KMS-11 (cell line): Measurements from ENCODE around the gene TSPAN18.

Source experiments
- H2AFZ ChIP-seq: fragments of 200-600 bp; sonication (generic); 2 replicates; pipeline ENCODE4 v1.6.1; 2016; ENCODE audit warnings: antibody characterized with exemption, mixed run types, low read depth
- H3K27ac ChIP-seq: fragments of 200-600 bp; sonication (generic); 2 replicates; pipeline ENCODE4 v1.6.1; 2016; ENCODE audit warnings: mild to moderate bottlenecking, mixed run types
- H3K27me3 ChIP-seq: fragments of 200-600 bp; sonication (generic); 2 replicates; pipeline ENCODE4 v1.6.1; 2017; ENCODE audit warnings: mild to moderate bottlenecking, low read depth, mixed run types, moderate library complexity; ENCODE audit not compliant: insufficient read depth
- H3K36me3 ChIP-seq: fragments of 200-600 bp; sonication (generic); 2 replicates; pipeline ENCODE4 v1.6.1; 2017; ENCODE audit warnings: mild to moderate bottlenecking, mixed run types; ENCODE audit not compliant: insufficient read depth
- H3K4me1 ChIP-seq: fragments of 200-600 bp; sonication (generic); 2 replicates; pipeline ENCODE4 v1.6.1; 2016; ENCODE audit warnings: mild to moderate bottlenecking, low read depth, mixed run types; ENCODE audit not compliant: poor library complexity, severe bottlenecking
- H3K4me2 ChIP-seq: fragments of 200-600 bp; sonication (generic); 2 replicates; pipeline ENCODE4 v1.7.0; 2016; ENCODE audit warnings: mild to moderate bottlenecking, mixed run types
- H3K4me3 ChIP-seq: fragments of 200-600 bp; sonication (generic); IDR thresholded peaks from 2 replicates; pipeline ENCODE4 v1.6.1; 2017; ENCODE audit warnings: low read depth, low read length, mixed read lengths; ENCODE audit not compliant: insufficient read depth
- H3K79me2 ChIP-seq: fragments of 200-600 bp; sonication (generic); 2 replicates; pipeline ENCODE4 v1.6.1; 2016; ENCODE audit warnings: low read depth, mixed run types; ENCODE audit not compliant: insufficient read depth
- H3K9ac ChIP-seq: fragments of 200-600 bp; sonication (generic); 2 replicates; pipeline ENCODE4 v1.6.1; 2016; ENCODE audit warnings: mild to moderate bottlenecking, mixed run types
- H4K20me1 ChIP-seq: fragments of 200-600 bp; sonication (generic); 2 replicates; pipeline ENCODE4 v1.6.1; 2016; ENCODE audit warnings: mild to moderate bottlenecking, mixed run types; ENCODE audit not compliant: insufficient read depth
- TF ChIP-seq, protein P1 (sequence below): fragments of 200-600 bp; sonication (generic); conservative IDR thresholded peaks from 2 replicates; pipeline ENCODE4 v1.6.1; 2017; ENCODE audit warnings: low read depth, mild to moderate bottlenecking, antibody characterized with exemption, low read length, moderate library complexity, mixed read lengths

Gene TSPAN18

DNA sequence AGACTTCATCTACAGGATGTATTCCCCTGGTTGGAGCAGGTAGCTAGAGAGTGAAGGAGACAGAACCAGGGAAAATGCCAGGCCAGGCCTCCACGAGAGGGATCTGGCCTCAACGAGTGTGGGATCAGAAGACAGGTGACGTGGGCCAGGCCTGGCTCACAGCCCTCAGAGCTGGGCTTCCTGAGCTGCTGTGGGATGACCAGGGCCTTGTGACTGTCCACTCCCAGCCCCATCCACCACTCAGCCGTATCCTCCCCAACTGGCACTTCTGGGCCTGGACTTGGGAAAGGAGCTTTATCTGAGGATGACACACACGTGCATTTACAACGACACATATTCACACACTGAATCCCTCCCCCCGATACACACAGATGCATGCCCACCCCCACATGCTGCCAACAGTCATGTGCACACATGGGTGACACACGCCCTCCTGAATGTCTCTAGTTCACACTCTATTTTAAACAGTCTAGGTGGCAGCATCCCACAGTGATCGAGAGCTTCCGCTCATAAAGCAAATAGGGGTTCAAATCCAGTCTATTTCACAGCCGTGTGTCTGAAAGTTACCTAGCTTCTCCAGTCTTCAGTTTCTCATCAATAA, 130.8 kb downstream of the TSPAN18 start:
- H3K4me1 ChIP-seq = peaks cover 20% of the 10 kb centered on the region
- no peaks in the 10 kb centered on the region for H4K20me1 ChIP-seq
- no peaks in the 10 kb centered on the region for H3K79me2 ChIP-seq
- no peak overlapping the region for H3K4me3 ChIP-seq
- H3K9ac ChIP-seq = no peak overlapping the region
- H3K4me2 ChIP-seq = no peak overlapping the region
- H3K27ac ChIP-seq = no peak overlapping the region
- no peaks in the 10 kb centered on the region for H3K36me3 ChIP-seq
- TF ChIP-seq, protein P1, sequence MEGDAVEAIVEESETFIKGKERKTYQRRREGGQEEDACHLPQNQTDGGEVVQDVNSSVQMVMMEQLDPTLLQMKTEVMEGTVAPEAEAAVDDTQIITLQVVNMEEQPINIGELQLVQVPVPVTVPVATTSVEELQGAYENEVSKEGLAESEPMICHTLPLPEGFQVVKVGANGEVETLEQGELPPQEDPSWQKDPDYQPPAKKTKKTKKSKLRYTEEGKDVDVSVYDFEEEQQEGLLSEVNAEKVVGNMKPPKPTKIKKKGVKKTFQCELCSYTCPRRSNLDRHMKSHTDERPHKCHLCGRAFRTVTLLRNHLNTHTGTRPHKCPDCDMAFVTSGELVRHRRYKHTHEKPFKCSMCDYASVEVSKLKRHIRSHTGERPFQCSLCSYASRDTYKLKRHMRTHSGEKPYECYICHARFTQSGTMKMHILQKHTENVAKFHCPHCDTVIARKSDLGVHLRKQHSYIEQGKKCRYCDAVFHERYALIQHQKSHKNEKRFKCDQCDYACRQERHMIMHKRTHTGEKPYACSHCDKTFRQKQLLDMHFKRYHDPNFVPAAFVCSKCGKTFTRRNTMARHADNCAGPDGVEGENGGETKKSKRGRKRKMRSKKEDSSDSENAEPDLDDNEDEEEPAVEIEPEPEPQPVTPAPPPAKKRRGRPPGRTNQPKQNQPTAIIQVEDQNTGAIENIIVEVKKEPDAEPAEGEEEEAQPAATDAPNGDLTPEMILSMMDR = no peak
- no peak overlapping the region for H2AFZ ChIP-seq
- H3K27me3 ChIP-seq = no peaks in the 10 kb centered on the region

DNA sequence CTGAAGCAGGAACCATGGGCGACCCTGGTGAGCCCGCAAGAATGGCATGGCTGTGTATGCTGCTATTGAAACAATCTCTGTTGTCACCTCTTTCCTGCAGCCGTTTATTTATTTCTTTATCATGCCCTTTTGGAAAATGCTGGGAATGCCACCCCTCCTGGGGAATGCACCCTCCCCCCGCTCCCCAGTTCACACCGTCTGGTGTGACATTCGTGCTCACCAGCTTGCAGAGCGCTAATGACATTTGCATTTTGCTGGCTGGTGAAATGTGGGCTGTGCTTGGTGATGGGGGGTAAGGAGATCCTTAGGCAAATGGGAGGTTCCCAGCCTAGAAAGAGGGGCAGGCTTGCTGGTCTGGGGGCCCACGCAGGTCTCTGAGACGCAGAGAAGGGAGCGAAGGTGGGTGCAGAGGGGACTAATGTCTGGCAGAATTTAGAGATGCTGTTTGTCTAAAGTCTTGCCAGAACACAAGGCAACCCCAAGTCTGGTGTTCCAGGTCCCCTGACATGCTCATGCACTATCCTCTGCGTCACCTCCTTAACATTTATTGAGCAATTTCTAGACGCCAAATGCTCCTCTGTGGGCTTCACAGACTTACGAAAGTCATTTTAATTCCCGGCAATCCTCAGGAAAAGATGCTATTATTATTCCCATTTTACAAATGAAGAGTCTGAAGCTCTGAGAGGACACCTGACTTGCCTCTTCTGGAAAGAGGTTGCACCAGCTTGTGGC, 132.2 kb downstream of the TSPAN18 start:
- Histone ChIP-seq H2AFZ (no peak overlapping the region), H3K27me3 (no peaks in the 10 kb centered on the region), H3K9ac (no peak overlapping the region), H3K36me3 (no peaks in the 10 kb centered on the region), H3K4me2 (no peak overlapping the region), H4K20me1 (no peaks in the 10 kb centered on the region), H3K27ac (no peak overlapping the region), H3K4me1 (peaks cover 34% of the 10 kb centered on the region), H3K79me2 (no peaks in the 10 kb centered on the region), H3K4me3 (no peak overlapping the region)
- TF ChIP-seq, protein P1 = no peak

DNA sequence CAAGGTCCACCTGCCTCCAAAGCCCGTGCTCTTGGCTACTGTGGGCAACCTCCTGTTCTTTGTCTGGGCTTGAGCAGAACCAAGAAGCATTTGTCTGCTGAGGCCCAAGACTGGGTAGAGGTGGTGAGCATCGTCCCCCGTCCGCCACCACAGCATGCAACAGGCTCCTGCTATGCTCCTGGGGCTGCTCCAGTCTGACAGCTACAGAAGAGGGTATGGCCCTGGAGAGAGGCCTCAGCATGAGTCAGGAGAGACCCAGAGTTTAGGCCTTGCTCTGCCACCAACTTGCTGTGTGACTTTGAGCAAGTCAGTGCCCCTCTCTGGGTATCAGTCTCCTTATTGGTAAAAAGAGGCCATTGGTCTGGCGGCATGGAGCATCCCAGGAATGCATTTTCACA, 132.8 kb downstream of the TSPAN18 start:
- H3K79me2 ChIP-seq = no peaks in the 10 kb centered on the region
- H3K36me3 ChIP-seq = no peaks in the 10 kb centered on the region
- H3K4me3 ChIP-seq = no peak overlapping the region
- H3K27me3 ChIP-seq = no peaks in the 10 kb centered on the region
- no peak overlapping the region for H3K9ac ChIP-seq
- H4K20me1 ChIP-seq = no peaks in the 10 kb centered on the region
- H3K27ac ChIP-seq = no peak overlapping the region
- TF ChIP-seq, protein P1 = no peak
- H3K4me2 ChIP-seq = no peak overlapping the region
- H3K4me1 ChIP-seq = peaks cover 40% of the 10 kb centered on the region
- no peak overlapping the region for H2AFZ ChIP-seq

DNA sequence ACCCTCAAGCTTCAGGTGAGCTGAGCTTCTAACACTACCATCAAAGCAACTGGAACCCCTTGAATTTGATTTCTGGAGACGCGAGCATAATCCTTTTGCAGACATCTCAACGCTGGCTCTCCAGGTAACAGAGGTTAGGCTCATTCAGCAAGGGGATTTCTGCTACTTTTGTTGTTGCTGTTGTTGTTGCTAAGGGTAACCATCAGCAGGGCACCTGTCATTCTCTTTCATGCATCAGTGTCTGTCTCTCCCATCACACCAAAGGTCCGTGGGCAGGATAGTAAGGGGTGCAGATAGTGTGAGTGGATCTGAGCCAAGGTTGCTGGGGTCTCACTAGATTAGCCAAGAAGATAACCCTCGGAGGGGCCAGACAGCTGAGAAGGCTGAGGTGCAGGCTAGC, 133.6 kb downstream of the TSPAN18 start:
- H3K27me3 ChIP-seq = no peaks in the 10 kb centered on the region
- H3K4me2 ChIP-seq = no peak overlapping the region
- no peak overlapping the region for H3K27ac ChIP-seq
- TF ChIP-seq, protein P1 = no peak
- no peaks in the 10 kb centered on the region for H4K20me1 ChIP-seq
- H2AFZ ChIP-seq = no peak overlapping the region
- peaks cover 48% of the 10 kb centered on the region for H3K4me1 ChIP-seq
- H3K36me3 ChIP-seq = no peaks in the 10 kb centered on the region
- no peak overlapping the region for H3K4me3 ChIP-seq
- no peaks in the 10 kb centered on the region for H3K79me2 ChIP-seq
- no peak overlapping the region for H3K9ac ChIP-seq
